ENCODE results near the gene MYO10.

Gene MYO10

GRCh38 chr5:16776611-16777251 is 159.4 kb downstream of the MYO10 start:
- no peaks in the 10 kb centered on the region for H3K27me3 ChIP-seq (ENCODE audit: control insufficient read depth, insufficient read depth, low read length)
- H3K4me3 ChIP-seq (ENCODE audit: low read depth, low read length) = no peak overlapping the region
- no peak overlapping the region for H3K4me2 ChIP-seq (ENCODE audit: low read length)
- TF ChIP-seq CTCF (IDR thresholded peaks at IDR 0.05) = peak; percentile 84
- H3K4me1 ChIP-seq = peaks cover 2% of the 10 kb centered on the region
- H3K9ac ChIP-seq = no peak overlapping the region
- H2AFZ ChIP-seq = no peak overlapping the region
- peak overlapping the region; percentile 27 for H3K27ac ChIP-seq
- no peaks in the 10 kb centered on the region for H3K79me2 ChIP-seq
- no peaks in the 10 kb centered on the region for H3K36me3 ChIP-seq (ENCODE audit: control insufficient read depth, insufficient read depth, low read length)
- no peaks in the 10 kb centered on the region for H3K9me3 ChIP-seq (ENCODE audit: control insufficient read depth, low read length)

- Histone ChIP-seq H3K4me2 (ENCODE audit: low read length) (no peak overlapping the region), H3K4me3 (ENCODE audit: low read depth, low read length) (no peak overlapping the region), H3K9me3 (ENCODE audit: control insufficient read depth, low read length) (no peaks in the 10 kb centered on the region), H3K9ac (no peak overlapping the region), H3K4me1 (no peaks in the 10 kb centered on the region), H3K27ac (no peak overlapping the region), H3K27me3 (ENCODE audit: control insufficient read depth, insufficient read depth, low read length) (no peaks in the 10 kb centered on the region), H3K36me3 (ENCODE audit: control insufficient read depth, insufficient read depth, low read length) (no peaks in the 10 kb centered on the region), H2AFZ (no peak overlapping the region), H3K79me2 (no peaks in the 10 kb centered on the region)
- no peak for TF ChIP-seq CTCF (IDR thresholded peaks at IDR 0.05)
Observed at GRCh38 chr5:16774806-16775205, 161.3 kb downstream of the MYO10 start.

GRCh38 chr5:16773991-16774390 is 162.1 kb downstream of the MYO10 start:
- H3K4me2 ChIP-seq (ENCODE audit: low read length) = no peak overlapping the region
- no peak overlapping the region for H3K9ac ChIP-seq
- no peaks in the 10 kb centered on the region for H3K36me3 ChIP-seq (ENCODE audit: control insufficient read depth, insufficient read depth, low read length)
- H3K9me3 ChIP-seq (ENCODE audit: control insufficient read depth, low read length) = no peaks in the 10 kb centered on the region
- TF ChIP-seq CTCF (IDR thresholded peaks at IDR 0.05) = no peak
- H3K4me1 ChIP-seq = no peaks in the 10 kb centered on the region
- H2AFZ ChIP-seq = no peak overlapping the region
- no peak overlapping the region for H3K27ac ChIP-seq
- no peaks in the 10 kb centered on the region for H3K27me3 ChIP-seq (ENCODE audit: control insufficient read depth, insufficient read depth, low read length)
- H3K4me3 ChIP-seq (ENCODE audit: low read depth, low read length) = no peak overlapping the region
- H3K79me2 ChIP-seq = no peaks in the 10 kb centered on the region

GRCh38 chr5:16772556-16772955 is 163.5 kb downstream of the MYO10 start:
- H3K27me3 ChIP-seq (ENCODE audit: control insufficient read depth, insufficient read depth, low read length) = no peaks in the 10 kb centered on the region
- no peaks in the 10 kb centered on the region for H3K79me2 ChIP-seq
- no peaks in the 10 kb centered on the region for H3K9me3 ChIP-seq (ENCODE audit: control insufficient read depth, low read length)
- no peak for TF ChIP-seq CTCF (IDR thresholded peaks at IDR 0.05)
- H2AFZ ChIP-seq = no peak overlapping the region
- H3K4me1 ChIP-seq = no peaks in the 10 kb centered on the region
- no peak overlapping the region for H3K27ac ChIP-seq
- H3K36me3 ChIP-seq (ENCODE audit: control insufficient read depth, insufficient read depth, low read length) = no peaks in the 10 kb centered on the region
- no peak overlapping the region for H3K9ac ChIP-seq
- H3K4me2 ChIP-seq (ENCODE audit: low read length) = no peak overlapping the region
- H3K4me3 ChIP-seq (ENCODE audit: low read depth, low read length) = no peak overlapping the region

- H3K9me3 ChIP-seq (ENCODE audit: control insufficient read depth, low read length) = no peaks in the 10 kb centered on the region
- no peak overlapping the region for H2AFZ ChIP-seq
- no peaks in the 10 kb centered on the region for H3K4me1 ChIP-seq
- H3K9ac ChIP-seq = no peak overlapping the region
- no peak for TF ChIP-seq CTCF (IDR thresholded peaks at IDR 0.05)
- H3K27me3 ChIP-seq (ENCODE audit: control insufficient read depth, insufficient read depth, low read length) = no peaks in the 10 kb centered on the region
- no peak overlapping the region for H3K4me2 ChIP-seq (ENCODE audit: low read length)
- no peak overlapping the region for H3K27ac ChIP-seq
- no peaks in the 10 kb centered on the region for H3K79me2 ChIP-seq
- no peaks in the 10 kb centered on the region for H3K36me3 ChIP-seq (ENCODE audit: control insufficient read depth, insufficient read depth, low read length)
- no peak overlapping the region for H3K4me3 ChIP-seq (ENCODE audit: low read depth, low read length)
Observed at GRCh38 chr5:16768184-16768583, 167.9 kb downstream of the MYO10 start.
